Measurements from ENCODE around the gene COQ5. TPM values are rescaled to one million over a fixed set of nuclear protein-coding genes. Genes with fewer than 3 reads are reported as not detected.

The COQ5 gene
- total RNA-seq, 1 experiment from 2014 or later, result 35.1 TPM

DNA sequence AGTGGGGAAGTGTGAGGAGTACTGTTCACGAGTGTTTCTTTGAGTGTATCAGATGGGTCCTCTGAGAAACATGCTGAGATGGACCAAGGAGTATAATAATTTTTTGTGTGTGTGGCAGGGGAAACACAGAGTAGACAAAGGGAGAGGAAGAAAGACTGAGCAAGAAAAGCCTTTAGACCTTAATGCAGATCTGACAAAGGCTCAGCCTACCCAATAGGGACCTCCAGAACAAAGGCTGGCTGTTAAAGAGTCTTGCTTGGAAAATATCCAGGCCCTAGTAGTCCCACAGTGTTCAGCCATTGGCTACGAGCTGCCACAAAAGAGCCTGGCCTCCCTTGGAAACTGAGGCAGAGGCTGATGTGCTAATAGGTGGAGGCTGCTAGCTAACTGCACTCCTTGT lies 13.5 kb downstream of the COQ5 start (continued):
- TF ChIP-seq, protein P1, sequence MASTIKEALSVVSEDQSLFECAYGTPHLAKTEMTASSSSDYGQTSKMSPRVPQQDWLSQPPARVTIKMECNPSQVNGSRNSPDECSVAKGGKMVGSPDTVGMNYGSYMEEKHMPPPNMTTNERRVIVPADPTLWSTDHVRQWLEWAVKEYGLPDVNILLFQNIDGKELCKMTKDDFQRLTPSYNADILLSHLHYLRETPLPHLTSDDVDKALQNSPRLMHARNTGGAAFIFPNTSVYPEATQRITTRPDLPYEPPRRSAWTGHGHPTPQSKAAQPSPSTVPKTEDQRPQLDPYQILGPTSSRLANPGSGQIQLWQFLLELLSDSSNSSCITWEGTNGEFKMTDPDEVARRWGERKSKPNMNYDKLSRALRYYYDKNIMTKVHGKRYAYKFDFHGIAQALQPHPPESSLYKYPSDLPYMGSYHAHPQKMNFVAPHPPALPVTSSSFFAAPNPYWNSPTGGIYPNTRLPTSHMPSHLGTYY (CRISPR knock-in tag; IDR thresholded peaks at IDR 0.05), result no peak
- no peak for TF ChIP-seq RORB (CRISPR knock-in tag; IDR thresholded peaks at IDR 0.05)
- no peak for TF ChIP-seq NR1H2 (CRISPR knock-in tag; IDR thresholded peaks at IDR 0.05)
- no peak for TF ChIP-seq RELA (CRISPR knock-in tag; IDR thresholded peaks at IDR 0.05; ENCODE audit: borderline replicate concordance)
- no peak for TF ChIP-seq NR3C1 (CRISPR knock-in tag; conservative IDR thresholded peaks at IDR 0.05; ENCODE audit: low read depth)
- TF ChIP-seq FOXK1 (CRISPR knock-in tag; IDR thresholded peaks at IDR 0.05), result no peak
- TF ChIP-seq NFE2L1 (CRISPR knock-in tag; IDR thresholded peaks at IDR 0.05), result no peak
- TF ChIP-seq ZNF219 (CRISPR knock-in tag; IDR thresholded peaks at IDR 0.05; ENCODE audit: borderline replicate concordance), result no peak
- no peak for TF ChIP-seq TP53 (CRISPR knock-in tag; IDR thresholded peaks at IDR 0.05)
- TF ChIP-seq, protein P2, sequence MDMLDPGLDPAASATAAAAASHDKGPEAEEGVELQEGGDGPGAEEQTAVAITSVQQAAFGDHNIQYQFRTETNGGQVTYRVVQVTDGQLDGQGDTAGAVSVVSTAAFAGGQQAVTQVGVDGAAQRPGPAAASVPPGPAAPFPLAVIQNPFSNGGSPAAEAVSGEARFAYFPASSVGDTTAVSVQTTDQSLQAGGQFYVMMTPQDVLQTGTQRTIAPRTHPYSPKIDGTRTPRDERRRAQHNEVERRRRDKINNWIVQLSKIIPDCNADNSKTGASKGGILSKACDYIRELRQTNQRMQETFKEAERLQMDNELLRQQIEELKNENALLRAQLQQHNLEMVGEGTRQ (CRISPR knock-in tag; IDR thresholded peaks at IDR 0.05), result no peak

DNA sequence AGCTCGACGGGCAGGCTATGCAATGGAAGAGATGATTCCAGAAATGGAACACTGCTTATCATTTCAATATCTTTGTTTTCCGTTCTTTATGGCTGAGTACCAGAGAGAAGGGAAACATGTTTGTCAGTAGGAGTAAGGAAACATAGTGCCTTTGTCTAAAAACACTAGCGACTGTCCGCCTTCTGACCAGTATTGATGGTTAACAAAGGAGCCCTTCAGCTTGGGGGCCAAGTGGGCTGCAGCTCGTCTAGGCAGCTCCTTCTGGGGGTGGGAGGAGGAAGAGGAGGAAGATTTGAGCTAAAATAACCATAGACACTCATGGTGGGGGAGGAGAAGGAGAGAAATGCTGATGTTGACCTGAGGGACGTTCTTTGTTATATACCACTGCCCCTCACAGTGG lies 15.0 kb downstream of the COQ5 start:
- ChIA-PET POLR2A (interaction anchor here (1.5 kb wide), 1 partner anchor 9 kb away, joined by 3 read pairs; no protein-coding TSS in a partner anchor), CTCF (interaction anchor here (0.8 kb wide), 1 partner anchor 40 kb away, joined by 3 read pairs; no protein-coding TSS in a partner anchor)
- no peaks in the 10 kb centered on the region for H3K9me3 Mint-ChIP-seq
- H3K4me3 Mint-ChIP-seq, result no peak overlapping the region
- DNase-seq (ENCODE audit: low spot score) (no peak), ATAC-seq (no peak)
- H3K4me1 Mint-ChIP-seq, result no peaks in the 10 kb centered on the region
- TF ChIP-seq, protein P3, sequence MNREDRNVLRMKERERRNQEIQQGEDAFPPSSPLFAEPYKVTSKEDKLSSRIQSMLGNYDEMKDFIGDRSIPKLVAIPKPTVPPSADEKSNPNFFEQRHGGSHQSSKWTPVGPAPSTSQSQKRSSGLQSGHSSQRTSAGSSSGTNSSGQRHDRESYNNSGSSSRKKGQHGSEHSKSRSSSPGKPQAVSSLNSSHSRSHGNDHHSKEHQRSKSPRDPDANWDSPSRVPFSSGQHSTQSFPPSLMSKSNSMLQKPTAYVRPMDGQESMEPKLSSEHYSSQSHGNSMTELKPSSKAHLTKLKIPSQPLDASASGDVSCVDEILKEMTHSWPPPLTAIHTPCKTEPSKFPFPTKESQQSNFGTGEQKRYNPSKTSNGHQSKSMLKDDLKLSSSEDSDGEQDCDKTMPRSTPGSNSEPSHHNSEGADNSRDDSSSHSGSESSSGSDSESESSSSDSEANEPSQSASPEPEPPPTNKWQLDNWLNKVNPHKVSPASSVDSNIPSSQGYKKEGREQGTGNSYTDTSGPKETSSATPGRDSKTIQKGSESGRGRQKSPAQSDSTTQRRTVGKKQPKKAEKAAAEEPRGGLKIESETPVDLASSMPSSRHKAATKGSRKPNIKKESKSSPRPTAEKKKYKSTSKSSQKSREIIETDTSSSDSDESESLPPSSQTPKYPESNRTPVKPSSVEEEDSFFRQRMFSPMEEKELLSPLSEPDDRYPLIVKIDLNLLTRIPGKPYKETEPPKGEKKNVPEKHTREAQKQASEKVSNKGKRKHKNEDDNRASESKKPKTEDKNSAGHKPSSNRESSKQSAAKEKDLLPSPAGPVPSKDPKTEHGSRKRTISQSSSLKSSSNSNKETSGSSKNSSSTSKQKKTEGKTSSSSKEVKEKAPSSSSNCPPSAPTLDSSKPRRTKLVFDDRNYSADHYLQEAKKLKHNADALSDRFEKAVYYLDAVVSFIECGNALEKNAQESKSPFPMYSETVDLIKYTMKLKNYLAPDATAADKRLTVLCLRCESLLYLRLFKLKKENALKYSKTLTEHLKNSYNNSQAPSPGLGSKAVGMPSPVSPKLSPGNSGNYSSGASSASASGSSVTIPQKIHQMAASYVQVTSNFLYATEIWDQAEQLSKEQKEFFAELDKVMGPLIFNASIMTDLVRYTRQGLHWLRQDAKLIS (CRISPR knock-in tag; IDR thresholded peaks at IDR 0.05; ENCODE audit: borderline replicate concordance), result no peak
- TF ChIP-seq, protein P4, sequence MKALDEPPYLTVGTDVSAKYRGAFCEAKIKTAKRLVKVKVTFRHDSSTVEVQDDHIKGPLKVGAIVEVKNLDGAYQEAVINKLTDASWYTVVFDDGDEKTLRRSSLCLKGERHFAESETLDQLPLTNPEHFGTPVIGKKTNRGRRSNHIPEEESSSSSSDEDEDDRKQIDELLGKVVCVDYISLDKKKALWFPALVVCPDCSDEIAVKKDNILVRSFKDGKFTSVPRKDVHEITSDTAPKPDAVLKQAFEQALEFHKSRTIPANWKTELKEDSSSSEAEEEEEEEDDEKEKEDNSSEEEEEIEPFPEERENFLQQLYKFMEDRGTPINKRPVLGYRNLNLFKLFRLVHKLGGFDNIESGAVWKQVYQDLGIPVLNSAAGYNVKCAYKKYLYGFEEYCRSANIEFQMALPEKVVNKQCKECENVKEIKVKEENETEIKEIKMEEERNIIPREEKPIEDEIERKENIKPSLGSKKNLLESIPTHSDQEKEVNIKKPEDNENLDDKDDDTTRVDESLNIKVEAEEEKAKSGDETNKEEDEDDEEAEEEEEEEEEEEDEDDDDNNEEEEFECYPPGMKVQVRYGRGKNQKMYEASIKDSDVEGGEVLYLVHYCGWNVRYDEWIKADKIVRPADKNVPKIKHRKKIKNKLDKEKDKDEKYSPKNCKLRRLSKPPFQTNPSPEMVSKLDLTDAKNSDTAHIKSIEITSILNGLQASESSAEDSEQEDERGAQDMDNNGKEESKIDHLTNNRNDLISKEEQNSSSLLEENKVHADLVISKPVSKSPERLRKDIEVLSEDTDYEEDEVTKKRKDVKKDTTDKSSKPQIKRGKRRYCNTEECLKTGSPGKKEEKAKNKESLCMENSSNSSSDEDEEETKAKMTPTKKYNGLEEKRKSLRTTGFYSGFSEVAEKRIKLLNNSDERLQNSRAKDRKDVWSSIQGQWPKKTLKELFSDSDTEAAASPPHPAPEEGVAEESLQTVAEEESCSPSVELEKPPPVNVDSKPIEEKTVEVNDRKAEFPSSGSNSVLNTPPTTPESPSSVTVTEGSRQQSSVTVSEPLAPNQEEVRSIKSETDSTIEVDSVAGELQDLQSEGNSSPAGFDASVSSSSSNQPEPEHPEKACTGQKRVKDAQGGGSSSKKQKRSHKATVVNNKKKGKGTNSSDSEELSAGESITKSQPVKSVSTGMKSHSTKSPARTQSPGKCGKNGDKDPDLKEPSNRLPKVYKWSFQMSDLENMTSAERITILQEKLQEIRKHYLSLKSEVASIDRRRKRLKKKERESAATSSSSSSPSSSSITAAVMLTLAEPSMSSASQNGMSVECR (CRISPR knock-in tag; IDR thresholded peaks at IDR 0.05; ENCODE audit: borderline replicate concordance), result no peak
- TF ChIP-seq ZNF219 (CRISPR knock-in tag; IDR thresholded peaks at IDR 0.05; ENCODE audit: borderline replicate concordance) (no peak), ZNF232 (CRISPR knock-in tag; IDR thresholded peaks at IDR 0.05) (no peak), OVOL2 (CRISPR knock-in tag; IDR thresholded peaks at IDR 0.05; ENCODE audit: borderline replicate concordance) (no peak), SMAD3 (CRISPR knock-in tag; IDR thresholded peaks at IDR 0.05; ENCODE audit: borderline replicate concordance) (no peak), RELA (CRISPR knock-in tag; IDR thresholded peaks at IDR 0.05; ENCODE audit: borderline replicate concordance) (no peak), RORB (CRISPR knock-in tag; IDR thresholded peaks at IDR 0.05) (no peak), MYBL2 (CRISPR knock-in tag; IDR thresholded peaks at IDR 0.05) (no peak), JAZF1 (CRISPR knock-in tag; IDR thresholded peaks at IDR 0.05) (no peak), NR2C2 (CRISPR knock-in tag; IDR thresholded peaks at IDR 0.05) (no peak), ZNF396 (CRISPR knock-in tag; IDR thresholded peaks at IDR 0.05; ENCODE audit: borderline replicate concordance) (no peak), NFYB (CRISPR knock-in tag; conservative IDR thresholded peaks at IDR 0.05; ENCODE audit: low read depth) (no peak), TP53 (CRISPR knock-in tag; IDR thresholded peaks at IDR 0.05) (no peak)
- TF ChIP-seq, protein P5, sequence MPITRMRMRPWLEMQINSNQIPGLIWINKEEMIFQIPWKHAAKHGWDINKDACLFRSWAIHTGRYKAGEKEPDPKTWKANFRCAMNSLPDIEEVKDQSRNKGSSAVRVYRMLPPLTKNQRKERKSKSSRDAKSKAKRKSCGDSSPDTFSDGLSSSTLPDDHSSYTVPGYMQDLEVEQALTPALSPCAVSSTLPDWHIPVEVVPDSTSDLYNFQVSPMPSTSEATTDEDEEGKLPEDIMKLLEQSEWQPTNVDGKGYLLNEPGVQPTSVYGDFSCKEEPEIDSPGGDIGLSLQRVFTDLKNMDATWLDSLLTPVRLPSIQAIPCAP (CRISPR knock-in tag; IDR thresholded peaks at IDR 0.05), result no peak
- TF ChIP-seq, protein P6, sequence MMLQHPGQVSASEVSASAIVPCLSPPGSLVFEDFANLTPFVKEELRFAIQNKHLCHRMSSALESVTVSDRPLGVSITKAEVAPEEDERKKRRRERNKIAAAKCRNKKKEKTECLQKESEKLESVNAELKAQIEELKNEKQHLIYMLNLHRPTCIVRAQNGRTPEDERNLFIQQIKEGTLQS (CRISPR knock-in tag; conservative IDR thresholded peaks at IDR 0.05), result no peak
- H3K36me3 Mint-ChIP-seq, result peaks cover 36% of the 10 kb centered on the region
- H3K27ac Mint-ChIP-seq, result no peak overlapping the region
- H3K27me3 Mint-ChIP-seq (ENCODE audit: low read depth), result no peaks in the 10 kb centered on the region
